ENCODE measurements around the gene HPN. TPM values are rescaled to one million over a fixed set of nuclear protein-coding genes. Genes with fewer than 3 reads are reported as not detected.
A peak's percentile ranks its signal among the peaks of the same experiment; 100 is the strongest.
"Not testable (repeated sequence)": the region's sequence is repeated elsewhere in the genome, so short reads cannot be mapped to it uniquely, and the experiment has no call there.

The HPN gene
- total RNA-seq = not detected

DNA sequence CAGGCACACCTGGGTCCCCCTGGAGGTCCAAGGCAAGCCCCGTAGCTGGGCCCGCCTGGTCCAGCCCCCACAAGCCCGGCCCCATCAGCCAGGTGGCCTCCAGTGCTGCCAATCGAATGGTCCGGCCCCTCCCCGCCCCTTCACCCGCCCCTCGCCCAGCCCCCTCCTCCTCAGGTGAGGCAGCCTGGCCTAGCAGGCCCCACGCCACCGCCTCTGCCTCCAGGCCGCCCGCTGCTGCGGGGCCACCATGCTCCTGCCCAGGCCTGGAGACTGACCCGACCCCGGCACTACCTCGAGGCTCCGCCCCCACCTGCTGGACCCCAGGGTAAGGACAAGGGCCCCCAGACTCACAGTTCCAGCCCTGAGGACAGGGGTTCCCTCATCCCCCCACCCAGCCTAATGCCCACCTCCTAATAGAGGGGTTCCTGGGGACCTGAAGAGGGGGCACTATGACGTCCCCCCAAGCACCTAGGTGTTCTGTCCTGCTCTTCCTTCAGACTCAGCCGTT, at the start of gene HPN:
Gene HPN (plus strand): TSS at position 174 of the 508 bp plus-strand sequence. CDS start 786 bp downstream, outside the sequence.
- H3K4me1 Mint-ChIP-seq = peaks cover 28% of the 10 kb centered on the region
- H3K27me3 Mint-ChIP-seq = peaks cover 9% of the 10 kb centered on the region
- H3K9me3 Mint-ChIP-seq = no peaks in the 10 kb centered on the region
- POLR2A ChIA-PET = no interaction called here
- H3K36me3 Mint-ChIP-seq (ENCODE audit: low read depth) = no peaks in the 10 kb centered on the region
- H3K4me3 Mint-ChIP-seq = peak within 1 kb of the TSS; percentile 24
- CTCF ChIA-PET = interaction anchor here (0.6 kb wide), 1 partner anchor 399 kb away, joined by 4 read pairs; no protein-coding TSS in a partner anchor
- no peak within 1 kb of the TSS for H3K27ac Mint-ChIP-seq
- DNase-seq = no peak

DNA sequence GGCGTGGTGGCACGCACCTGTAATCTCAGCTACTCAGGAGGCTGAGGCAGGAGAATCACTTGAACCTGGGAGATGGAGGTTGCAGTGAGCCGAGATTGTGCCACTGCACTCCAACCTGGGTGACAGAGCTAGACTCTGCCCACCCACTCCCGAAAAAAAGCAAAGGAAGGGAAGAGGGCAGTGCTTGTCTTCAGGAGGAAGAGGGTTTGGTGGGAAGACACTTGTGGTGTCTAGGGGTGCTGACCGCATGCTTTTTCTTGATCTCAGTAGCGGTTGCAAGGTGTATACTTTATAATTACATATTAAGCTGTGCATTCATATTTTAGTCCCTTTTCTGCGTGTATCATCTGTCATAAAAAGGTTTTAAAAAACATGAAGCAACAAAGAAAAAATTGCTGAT, 48.9 kb upstream of the HPN start:
- DNase-seq, H3K4me3 Mint-ChIP-seq: not testable (repeated sequence)

DNA sequence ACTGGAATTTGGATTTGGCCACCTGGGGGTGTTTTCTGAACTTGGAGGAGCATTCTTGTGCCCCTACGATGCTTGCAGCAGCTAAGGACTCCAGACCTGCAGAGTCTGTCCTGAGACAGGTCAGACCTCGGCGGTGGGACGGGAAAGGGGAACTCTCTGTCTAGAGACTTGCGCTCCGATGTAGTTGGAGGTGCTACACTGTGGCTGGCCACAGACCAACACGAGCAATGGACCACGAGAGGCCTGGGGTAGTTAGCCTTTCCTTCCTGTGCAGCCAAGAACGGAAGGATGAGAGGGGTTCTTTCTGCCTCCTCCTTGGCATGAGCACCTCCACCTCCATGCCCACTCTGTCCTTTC, 47.3 kb upstream of the HPN start:
- H3K9me3 Mint-ChIP-seq = no peaks in the 10 kb centered on the region

More for the DNA sequence above, 48.9 kb upstream of the HPN start:
- POLR2A ChIA-PET = interaction anchor here (0.6 to 1.4 kb wide), 3 partner anchors 9 to 1780 kb away, joined by 3 to 5 read pairs (median 4); partner anchors contain the start of gene ZNF850
- peaks cover 42% of the 10 kb centered on the region for H3K4me1 Mint-ChIP-seq
- H3K27me3 Mint-ChIP-seq; H3K27ac Mint-ChIP-seq; H3K9me3 Mint-ChIP-seq; H3K36me3 Mint-ChIP-seq (ENCODE audit: low read depth): not testable (repeated sequence)
- CTCF ChIA-PET = interaction anchor here (0.9 kb wide), 1 partner anchor 20 kb away, joined by 3 read pairs; no protein-coding TSS in a partner anchor

DNA sequence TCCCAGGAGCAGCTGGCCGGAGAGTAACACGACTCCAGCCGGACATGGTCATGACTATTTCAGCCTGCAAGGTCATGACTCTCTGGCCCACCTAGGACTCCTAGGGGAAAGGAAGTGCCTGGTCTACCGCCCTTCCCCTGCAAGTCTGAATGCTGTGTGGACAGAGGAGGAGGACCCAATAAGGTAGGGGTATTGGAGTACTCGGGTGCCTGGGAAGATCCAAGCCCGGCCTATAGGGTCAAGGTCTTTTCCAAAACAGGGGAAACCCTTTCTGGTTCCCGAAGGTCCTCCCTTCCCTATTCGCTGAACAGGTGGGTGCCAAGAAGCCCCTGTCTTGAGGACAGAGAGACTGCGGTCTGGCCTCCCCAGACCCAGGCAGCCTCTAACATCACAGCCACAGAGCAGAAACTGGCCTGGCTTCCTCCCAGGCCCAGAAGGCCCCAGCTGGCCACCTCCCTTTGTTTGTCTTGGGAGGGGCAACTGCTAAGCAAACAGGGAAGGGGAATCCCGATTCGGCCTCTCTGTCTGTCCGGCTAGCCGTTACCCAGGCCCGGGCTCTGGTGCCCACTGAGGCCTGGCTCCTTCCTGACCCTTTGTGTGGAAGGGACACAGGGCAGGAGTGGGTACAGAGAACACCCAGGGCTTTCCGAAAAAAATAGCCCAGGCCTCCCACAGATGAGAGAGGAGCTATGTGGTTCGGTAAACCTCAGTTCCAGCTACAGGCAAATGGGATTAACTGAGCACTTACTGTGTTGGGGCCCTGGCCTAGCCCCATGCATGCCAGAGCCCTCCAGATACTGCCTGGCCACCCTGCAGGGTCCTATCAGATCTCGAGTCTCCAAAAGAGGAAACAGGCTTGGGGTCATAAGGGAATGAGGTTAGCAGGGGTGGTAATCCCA, 46.6 kb upstream of the HPN start:
- no peaks in the 10 kb centered on the region for H3K27me3 Mint-ChIP-seq

More for the DNA sequence above, 47.3 kb upstream of the HPN start:
- Mint-ChIP-seq H3K4me1 (peaks cover 51% of the 10 kb centered on the region), H3K4me3 (no peak overlapping the region), H3K36me3 (ENCODE audit: low read depth) (peaks cover 7% of the 10 kb centered on the region), H3K27ac (no peak overlapping the region), H3K27me3 (no peaks in the 10 kb centered on the region)
- no peak for DNase-seq
- ChIA-PET CTCF (no interaction called here), POLR2A (no interaction called here)

DNA sequence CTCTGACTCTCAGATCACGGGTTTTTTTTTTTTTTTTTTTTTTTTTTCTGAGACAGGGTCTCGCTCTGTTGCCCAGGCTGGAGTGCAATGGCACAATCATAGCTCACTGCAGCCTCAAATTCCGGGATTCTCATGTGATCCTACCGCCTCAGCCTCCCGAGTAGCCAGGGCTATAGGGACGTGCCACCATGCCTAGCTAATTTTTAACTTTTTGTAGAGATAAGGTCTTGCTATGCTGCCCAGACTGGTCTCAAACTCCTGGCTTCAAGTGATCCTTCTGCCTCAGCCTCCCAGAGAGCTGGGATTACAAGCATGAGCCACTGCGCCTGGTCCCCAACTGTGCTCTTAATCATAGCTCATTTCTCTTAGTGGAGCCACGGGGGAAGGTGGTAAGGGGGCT, 46.0 kb upstream of the HPN start:
- POLR2A ChIA-PET = no interaction called here
- Mint-ChIP-seq H3K9me3 (no peaks in the 10 kb centered on the region), H3K36me3 (ENCODE audit: low read depth) (peaks cover 7% of the 10 kb centered on the region), H3K4me1 (peaks cover 51% of the 10 kb centered on the region), H3K27ac (peak overlapping the region; percentile 44), H3K4me3 (no peak overlapping the region), H3K27me3 (no peaks in the 10 kb centered on the region)
- no peak for DNase-seq
- CTCF ChIA-PET = no interaction called here

More for the DNA sequence above, 46.6 kb upstream of the HPN start:
- CTCF ChIA-PET = no interaction called here
- no peak for DNase-seq
- Mint-ChIP-seq H3K36me3 (ENCODE audit: low read depth) (peaks cover 7% of the 10 kb centered on the region), H3K4me3 (no peak overlapping the region), H3K4me1 (peaks cover 53% of the 10 kb centered on the region), H3K9me3 (no peaks in the 10 kb centered on the region), H3K27ac (no peak overlapping the region)
- POLR2A ChIA-PET = no interaction called here

DNA sequence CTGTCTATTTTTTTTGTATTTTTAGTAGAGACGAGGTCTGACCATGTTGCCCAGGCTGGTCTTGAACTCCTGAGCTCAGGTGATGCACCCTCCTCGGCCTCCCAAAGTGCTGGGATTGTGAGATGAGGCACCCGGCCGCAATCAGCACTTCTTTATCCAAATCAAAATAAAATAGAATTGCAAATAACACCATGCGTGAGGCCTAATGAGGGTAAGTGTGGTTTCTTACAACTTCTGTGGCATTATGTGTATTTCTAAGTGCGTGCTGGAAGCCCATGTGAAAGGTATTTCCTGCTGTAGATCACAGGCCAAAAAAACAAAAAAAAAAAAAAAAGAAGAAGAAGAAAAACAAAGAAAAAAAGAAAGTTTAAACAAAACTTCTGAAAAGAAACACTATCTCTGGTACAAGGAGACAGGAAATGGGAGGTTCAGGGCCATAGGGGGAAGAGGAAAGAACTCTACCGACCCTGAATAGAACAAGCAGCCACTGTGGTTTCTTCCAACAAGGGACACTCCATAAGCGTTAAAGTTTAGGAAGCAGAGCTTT, 44.4 kb upstream of the HPN start:
- peak overlapping the region; percentile 96 for H3K27ac Mint-ChIP-seq

DNA sequence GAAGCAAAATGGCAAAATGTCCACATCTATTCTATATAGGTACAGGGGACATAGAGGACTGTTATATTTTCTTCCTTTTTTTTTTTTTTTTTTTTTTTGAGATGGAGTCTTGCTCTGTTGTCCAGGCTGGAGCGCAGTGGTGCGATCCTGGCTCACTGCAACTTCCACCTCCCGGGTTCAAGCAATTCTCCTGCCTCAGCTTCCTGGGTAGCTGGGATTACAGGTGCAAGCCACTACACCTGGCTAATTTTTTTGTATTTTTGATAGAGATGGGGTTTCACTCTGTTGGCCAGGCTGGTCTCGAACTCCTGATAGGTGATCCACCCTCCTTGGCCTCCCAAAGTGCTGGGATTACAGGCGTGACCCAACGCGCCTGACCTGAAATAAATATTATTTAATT, 43.3 kb upstream of the HPN start:
- not testable (repeated sequence) for H3K27me3 Mint-ChIP-seq, DNase-seq, H3K9me3 Mint-ChIP-seq
- ChIA-PET POLR2A (interaction anchor here (0.7 kb wide), 1 partner anchor 229 kb away, joined by 3 read pairs; no protein-coding TSS in a partner anchor), CTCF (interaction anchor here (0.7 kb wide), 1 partner anchor 11 kb away, joined by 4 read pairs; no protein-coding TSS in a partner anchor)
- Mint-ChIP-seq H3K36me3 (ENCODE audit: low read depth) (peaks cover 22% of the 10 kb centered on the region), H3K4me3 (peak overlapping the region; percentile 32), H3K27ac (peak overlapping the region; percentile 96), H3K4me1 (peaks cover 56% of the 10 kb centered on the region)

More for the DNA sequence above, 44.4 kb upstream of the HPN start:
- Mint-ChIP-seq H3K4me3 (peak overlapping the region; percentile 12), H3K36me3 (ENCODE audit: low read depth) (peaks cover 12% of the 10 kb centered on the region), H3K27me3 (no peaks in the 10 kb centered on the region), H3K4me1 (peaks cover 50% of the 10 kb centered on the region), H3K9me3 (no peaks in the 10 kb centered on the region)
- ChIA-PET CTCF (interaction anchor here (0.6 to 0.7 kb wide), 2 partner anchors 139 to 157 kb away, joined by 3 to 5 read pairs; partner anchors contain the start of gene FXYD5), POLR2A (interaction anchor here (0.6 kb wide), 1 partner anchor 643 kb away, joined by 3 read pairs; no protein-coding TSS in a partner anchor)
- no peak for DNase-seq

DNA sequence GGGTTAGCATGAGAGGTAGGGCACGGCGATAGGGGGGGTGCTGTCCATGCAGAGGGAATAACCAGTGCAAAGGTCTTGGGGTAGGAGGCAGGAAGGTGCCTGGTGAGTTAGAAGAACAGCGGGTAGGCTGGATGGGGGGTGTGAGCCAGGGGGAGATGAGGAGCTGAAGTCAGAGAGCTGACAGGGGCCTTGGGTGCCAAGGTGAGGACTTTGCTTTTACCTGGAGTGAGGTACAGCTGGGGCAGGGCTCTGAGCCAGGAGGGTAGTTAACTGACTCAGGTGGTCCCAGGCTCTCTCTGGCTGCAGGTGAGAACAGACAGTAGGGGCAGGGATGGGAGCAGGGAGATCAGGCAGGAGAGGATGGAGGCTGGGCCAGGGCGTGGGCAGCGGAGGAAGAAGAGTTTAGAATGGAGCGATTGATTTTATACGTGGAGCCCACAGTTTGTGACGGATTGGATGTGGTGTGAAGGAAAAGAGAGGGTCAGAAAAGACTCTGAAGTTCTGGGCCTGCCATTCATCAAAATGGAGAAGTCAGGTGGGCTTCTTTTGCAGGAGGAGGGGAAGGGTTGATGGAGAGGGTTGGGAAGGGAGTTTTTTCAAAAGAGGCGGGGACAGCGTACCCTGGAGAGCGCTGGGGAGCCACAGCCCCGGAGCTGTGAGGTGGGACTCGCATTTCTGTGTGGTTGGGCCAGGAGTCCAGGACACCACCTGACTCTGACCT, 42.6 kb upstream of the HPN start:
- H3K9me3 Mint-ChIP-seq = no peaks in the 10 kb centered on the region
- ChIA-PET CTCF (interaction anchor here (0.7 kb wide), 1 partner anchor 12 kb away, joined by 4 read pairs; no protein-coding TSS in a partner anchor), POLR2A (interaction anchor here (0.7 to 4.5 kb wide), 4 partner anchors 14 to 230 kb away, joined by 3 to 53 read pairs (median 7); no protein-coding TSS in a partner anchor)
- H3K36me3 Mint-ChIP-seq (ENCODE audit: low read depth) = peaks cover 23% of the 10 kb centered on the region
- DNase-seq = no peak
- H3K27me3 Mint-ChIP-seq = no peaks in the 10 kb centered on the region
- peak overlapping the region; percentile 86 for H3K4me3 Mint-ChIP-seq
- H3K27ac Mint-ChIP-seq = peak overlapping the region; percentile 91
- H3K4me1 Mint-ChIP-seq = peaks cover 61% of the 10 kb centered on the region

DNA sequence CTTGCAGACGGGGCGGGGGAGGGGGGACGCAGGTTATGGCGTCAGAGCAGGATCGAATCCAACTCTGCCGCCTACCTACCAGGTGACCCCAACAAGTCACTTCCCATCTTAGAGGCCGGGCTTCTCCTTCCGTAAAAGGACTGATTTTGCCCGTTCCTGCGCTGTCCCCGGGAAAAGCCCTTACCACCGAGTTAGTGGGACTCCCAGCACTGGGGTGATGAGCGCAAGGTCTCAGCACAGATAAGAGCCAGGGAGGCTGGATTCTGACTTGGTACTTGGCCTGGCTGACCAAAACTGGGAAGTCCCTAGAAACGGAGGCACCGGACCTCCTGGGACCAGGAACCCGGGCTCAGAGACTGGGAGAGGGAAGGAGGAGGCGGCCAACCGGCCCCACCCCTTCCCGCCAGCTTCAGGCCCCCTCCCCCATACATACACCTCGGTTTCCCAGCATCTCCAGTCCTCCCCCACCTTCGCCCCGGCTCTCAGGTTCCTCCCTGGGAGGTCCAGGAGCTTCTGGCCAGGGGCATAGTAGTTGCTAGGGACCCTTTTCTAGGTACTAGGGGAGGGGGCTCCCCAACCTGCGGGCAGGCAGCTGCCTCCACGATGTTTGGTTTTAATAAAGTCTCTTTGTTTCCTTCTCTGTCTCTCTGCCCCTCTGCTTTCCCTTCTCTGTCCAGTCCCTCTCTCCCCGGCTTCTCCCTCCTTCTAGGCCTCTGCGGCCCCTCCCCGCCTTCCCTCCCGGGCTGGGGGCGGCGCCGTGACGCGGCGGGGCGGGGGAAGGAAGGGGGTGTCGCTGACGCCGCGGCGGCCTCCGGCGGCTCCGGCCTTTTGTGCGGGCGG, 41.8 kb upstream of the HPN start, which contains the start of gene GRAMD1A:
Gene GRAMD1A (plus strand): TSS at position 826 of the 840 bp plus-strand sequence. CDS start 156 bp downstream, outside the sequence.
- Mint-ChIP-seq H3K27ac (peak within 1 kb of the TSS; percentile 93), H3K4me1 (peaks cover 67% of the 10 kb centered on the region), H3K36me3 (ENCODE audit: low read depth) (peaks cover 23% of the 10 kb centered on the region), H3K4me3 (peak within 1 kb of the TSS; percentile 88), H3K9me3 (no peaks in the 10 kb centered on the region), H3K27me3 (no peaks in the 10 kb centered on the region)
- ChIA-PET CTCF (interaction anchor here (0.5 to 2.3 kb wide), 2 partner anchors 28 to 1827 kb away, joined by 3 to 12 read pairs; no protein-coding TSS in a partner anchor), POLR2A (interaction anchor here (0.6 to 4.5 kb wide), 6 partner anchors 14 to 779 kb away, joined by 3 to 53 read pairs (median 7); partner anchors contain the start of genes ZNF181 and ZNF792)
- peak; percentile 83 for DNase-seq

DNA sequence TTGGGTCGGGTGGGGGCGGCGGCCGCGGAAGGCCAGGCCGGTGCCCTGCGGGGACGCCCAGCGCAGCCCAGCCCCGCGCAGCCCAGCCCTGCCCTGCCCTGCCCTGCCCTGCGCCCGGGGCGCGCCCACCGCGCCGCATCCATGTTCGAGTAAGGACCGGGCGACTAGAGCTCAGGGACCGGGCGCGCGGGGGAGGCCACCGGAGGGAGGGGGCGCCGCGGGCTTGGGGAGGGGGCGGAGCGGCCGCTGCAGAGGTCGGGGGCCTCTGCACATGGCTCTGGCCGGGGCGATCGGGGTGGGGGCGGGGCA, 41.2 kb upstream of the HPN start:
- peaks cover 24% of the 10 kb centered on the region for H3K36me3 Mint-ChIP-seq (ENCODE audit: low read depth)
- no peaks in the 10 kb centered on the region for H3K27me3 Mint-ChIP-seq
- H3K9me3 Mint-ChIP-seq = no peaks in the 10 kb centered on the region
- H3K4me3 Mint-ChIP-seq = peak overlapping the region; percentile 88
- no peak for DNase-seq
- H3K27ac Mint-ChIP-seq = no peak overlapping the region
- peaks cover 68% of the 10 kb centered on the region for H3K4me1 Mint-ChIP-seq
- ChIA-PET CTCF (interaction anchor here (0.5 to 2.3 kb wide), 3 partner anchors 13 to 1828 kb away, joined by 3 to 20 read pairs (median 12); no protein-coding TSS in a partner anchor), POLR2A (interaction anchor here (1.1 to 4.5 kb wide), 6 partner anchors 10 to 323 kb away, joined by 3 to 53 read pairs (median 8); partner anchors contain the start of genes SCGB2B2, ZNF181, ZNF302 and ZNF792)

DNA sequence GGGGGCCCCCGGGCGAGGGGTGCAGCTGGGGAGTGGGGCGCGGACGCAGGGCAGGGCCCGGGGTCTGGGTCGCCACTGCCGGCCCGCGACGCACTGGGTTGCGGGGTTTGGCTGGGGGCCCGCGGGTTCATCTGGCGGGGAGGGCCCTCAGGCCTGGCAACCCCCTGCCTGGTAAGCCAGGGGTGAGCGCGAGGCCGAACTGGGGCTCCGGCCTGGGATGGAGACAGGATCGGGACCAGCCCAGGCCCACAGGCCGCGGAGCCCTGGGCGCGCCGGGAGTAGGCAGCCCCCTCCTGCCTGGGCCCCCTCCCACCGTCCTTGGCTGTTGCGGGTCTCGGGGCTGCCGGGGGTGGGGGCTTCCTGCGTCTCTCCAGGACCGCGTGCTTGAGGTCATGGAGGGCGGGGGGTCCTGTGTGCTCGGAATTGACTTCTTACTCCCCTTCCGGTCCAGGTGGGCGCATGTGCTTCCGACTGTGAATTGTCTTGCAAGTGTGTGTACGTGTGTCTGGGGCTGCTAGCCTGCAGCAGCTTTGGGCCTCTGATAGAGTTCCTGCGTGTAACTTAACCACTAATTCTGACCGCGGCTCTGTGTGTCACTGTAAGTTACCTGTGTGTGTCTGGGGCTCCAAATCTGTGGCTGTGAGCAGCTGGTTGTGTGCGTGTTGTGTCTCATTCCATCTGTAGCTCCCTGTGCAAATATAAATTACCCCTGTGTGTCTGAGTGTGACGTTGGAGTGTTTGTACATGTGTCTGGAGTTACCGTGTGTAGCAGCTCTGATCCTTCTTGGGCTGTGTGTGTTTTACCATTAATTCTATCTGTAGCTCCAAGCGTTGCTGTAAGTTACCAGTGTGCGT, 40.6 kb upstream of the HPN start:
- peaks cover 30% of the 10 kb centered on the region for H3K36me3 Mint-ChIP-seq (ENCODE audit: low read depth)
- H3K27me3 Mint-ChIP-seq = no peaks in the 10 kb centered on the region
- DNase-seq = peak; percentile 67
- CTCF ChIA-PET = interaction anchor here (1.1 to 2.3 kb wide), 4 partner anchors 13 to 134 kb away, joined by 5 to 20 read pairs (median 8); partner anchors contain the start of gene LGI4
- H3K4me1 Mint-ChIP-seq = peaks cover 71% of the 10 kb centered on the region
- H3K9me3 Mint-ChIP-seq = no peaks in the 10 kb centered on the region
- peak overlapping the region; percentile 93 for H3K27ac Mint-ChIP-seq
- peak overlapping the region; percentile 88 for H3K4me3 Mint-ChIP-seq
- POLR2A ChIA-PET = interaction anchor here (1.1 to 4.5 kb wide), 8 partner anchors 9 to 323 kb away, joined by 3 to 53 read pairs (median 4); partner anchors contain the start of genes SCGB2B2, ZNF181, ZNF302 and ZNF792

Measured in activated CD4-positive, alpha-beta memory T cell treated with anti-CD3 and anti-CD28 coated beads, Interleukin-2, amount 10 ng/mL, durations not matched to agents 7 days and 5 days (primary cell).